Measurements from ENCODE around the gene KCNC3. TPM values are rescaled to one million over a fixed set of nuclear protein-coding genes. Genes with fewer than 3 reads are reported as not detected.

The KCNC3 gene
- total and polyA plus RNA-seq, 12 donors, result 0.17 to 7.3 (median 1.4) TPM

- no peaks in the 10 kb centered on the region for H3K4me1 ChIP-seq (replicated peaks in 1 of 2)
- WGBS, 4 donors, result 75 to 97% (median 81%) methylated on average over 6 to 10 of the region's 10 CpGs
- H3K27me3 ChIP-seq, result no peaks in the 10 kb centered on the region
- no peaks in the 10 kb centered on the region for H3K9me3 ChIP-seq (replicated peaks in 1 of 3)
- intact Hi-C loops (cut with DNase I), result no loop called here
- no peak for DNase-seq
- no peak overlapping the region for H3K27ac ChIP-seq
- H3K36me3 ChIP-seq (replicated peaks in 1 of 2), result no peaks in the 10 kb centered on the region
- TF ChIP-seq CTCF (IDR thresholded peaks at IDR 0.05) (no peak), POLR2A (IDR thresholded peaks at IDR 0.05) (no peak)
- H3K4me3 ChIP-seq, result no peak overlapping the region
Measured at GRCh38 chr19:50301607-50301971, 27.6 kb downstream of the KCNC3 start.

GRCh38 chr19:50300814-50301606, 28.2 kb downstream of the KCNC3 start:
- TF ChIP-seq CTCF (IDR thresholded peaks at IDR 0.05) (no peak), POLR2A (IDR thresholded peaks at IDR 0.05) (no peak)
- no peaks in the 10 kb centered on the region for H3K9me3 ChIP-seq (replicated peaks in 1 of 3)
- WGBS, 4 donors, result 40 to 53% (median 44%) methylated on average over 10 of the region's 10 CpGs
- H3K4me1 ChIP-seq (replicated peaks in 1 of 2), result no peaks in the 10 kb centered on the region
- DNase-seq, result no peak
- H3K4me3 ChIP-seq, result no peak overlapping the region
- no peak overlapping the region for H3K27ac ChIP-seq
- intact Hi-C loops (cut with DNase I), result no loop called here
- no peaks in the 10 kb centered on the region for H3K27me3 ChIP-seq
- H3K36me3 ChIP-seq (replicated peaks in 1 of 2), result no peaks in the 10 kb centered on the region

- Histone ChIP-seq H3K27ac (no peak overlapping the region), H3K36me3 (replicated peaks in 1 of 2) (no peaks in the 10 kb centered on the region), H3K4me1 (replicated peaks in 1 of 2) (no peaks in the 10 kb centered on the region), H3K27me3 (no peaks in the 10 kb centered on the region), H3K4me3 (no peak overlapping the region), H3K9me3 (replicated peaks in 1 of 3) (no peaks in the 10 kb centered on the region)
- DNase-seq, result no peak
- WGBS, 4 donors, result 35 to 44% (median 39%) methylated on average over 2 of the region's 2 CpGs
- TF ChIP-seq CTCF (IDR thresholded peaks at IDR 0.05), result no peak
- TF ChIP-seq POLR2A (IDR thresholded peaks at IDR 0.05), result no peak
- intact Hi-C loops (cut with DNase I), result no loop called here
Measured at GRCh38 chr19:50300051-50300450, 29.1 kb downstream of the KCNC3 start.

GRCh38 chr19:50293263-50294004, 35.7 kb downstream of the KCNC3 start:
- WGBS, 4 donors, result 73 to 78% (median 76%) methylated on average over 9 to 14 of the region's 14 CpGs
- Histone ChIP-seq H3K9me3 (replicated peaks in 1 of 3) (no peaks in the 10 kb centered on the region), H3K4me3 (no peak overlapping the region), H3K27me3 (no peaks in the 10 kb centered on the region), H3K27ac (no peak overlapping the region), H3K36me3 (replicated peaks in 1 of 2) (no peaks in the 10 kb centered on the region), H3K4me1 (replicated peaks in 1 of 2) (no peaks in the 10 kb centered on the region)
- no peak for TF ChIP-seq CTCF (IDR thresholded peaks at IDR 0.05)
- no peak for TF ChIP-seq POLR2A (IDR thresholded peaks at IDR 0.05)
- no peak for DNase-seq
- intact Hi-C loops (cut with DNase I), result no loop called here

Measured in adrenal gland (tissue), 12 donors.